Middle frontal gyrus (tissue), 1 donor: ENCODE results near the gene PTPRD.
"Not testable (repeated sequence)": the region's sequence is repeated elsewhere in the genome, so short reads cannot be mapped to it uniquely, and the experiment has no call there.

Experiments used
- DNase-seq: peaks from one replicate; pipeline ENCODE4 v3.0.0-alpha.2; 2015; ENCODE audit warnings: low spot score; ENCODE audit errors: extremely low spot score

Gene PTPRD

DNA sequence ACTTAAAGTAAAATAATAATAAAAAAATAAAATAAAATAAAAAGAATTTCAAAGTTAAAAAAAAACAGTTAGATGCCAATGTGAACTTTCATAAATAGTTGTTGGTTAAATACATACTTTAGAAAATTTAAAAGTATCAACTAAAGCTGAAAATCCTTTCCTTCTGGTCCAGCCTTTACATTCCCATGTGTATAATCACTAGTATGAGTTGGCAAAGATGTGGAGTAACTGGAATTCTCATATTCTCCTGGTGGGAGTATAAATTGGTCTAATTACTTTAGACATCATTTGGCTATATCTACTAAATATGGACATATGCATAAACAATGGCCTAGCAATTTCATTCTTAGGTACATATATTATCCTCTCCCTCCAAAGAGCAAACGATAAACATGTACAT, 619.9 kb downstream of the PTPRD start:
- DNase-seq, result no peak

DNA sequence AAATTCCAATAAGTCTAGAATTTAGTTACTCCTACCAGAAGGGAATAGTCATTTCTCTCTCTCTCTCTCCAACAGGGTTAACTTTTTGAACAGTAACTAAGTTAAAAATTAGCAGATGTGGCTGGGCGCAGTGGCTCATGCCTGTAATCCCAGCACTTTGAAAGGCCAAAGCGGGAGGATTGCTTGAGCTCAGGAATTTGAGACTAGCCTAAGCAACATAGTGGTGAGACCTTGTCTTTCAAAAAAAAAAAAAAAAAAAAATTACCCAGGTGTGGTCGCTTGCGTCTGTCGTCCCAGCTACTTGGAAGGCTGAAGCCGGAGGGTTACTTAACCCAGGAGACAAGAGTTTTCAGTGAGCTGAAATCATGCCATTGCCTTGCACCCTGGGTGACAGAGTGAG, 639.7 kb downstream of the PTPRD start:
- no peak for DNase-seq

DNA sequence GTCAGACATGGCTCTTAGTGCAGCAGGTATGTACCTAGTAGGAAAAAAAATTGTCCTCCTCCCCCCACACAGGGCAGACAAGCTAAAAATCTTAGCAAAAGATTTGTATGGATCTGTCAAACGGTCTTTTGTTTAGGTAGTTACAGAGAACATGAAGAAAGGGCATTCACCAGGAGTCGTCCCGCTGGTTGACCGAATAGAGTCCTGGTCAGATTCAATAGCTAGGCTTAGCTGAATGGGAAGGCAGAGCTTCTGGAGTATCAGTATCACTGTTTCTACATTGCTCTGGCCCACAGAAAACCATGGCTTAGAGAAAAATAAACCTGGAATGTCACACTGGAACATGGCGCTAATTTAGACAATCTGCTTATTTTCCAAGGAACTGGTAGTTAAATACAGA, 642.3 kb downstream of the PTPRD start:
- no peak for DNase-seq

DNA sequence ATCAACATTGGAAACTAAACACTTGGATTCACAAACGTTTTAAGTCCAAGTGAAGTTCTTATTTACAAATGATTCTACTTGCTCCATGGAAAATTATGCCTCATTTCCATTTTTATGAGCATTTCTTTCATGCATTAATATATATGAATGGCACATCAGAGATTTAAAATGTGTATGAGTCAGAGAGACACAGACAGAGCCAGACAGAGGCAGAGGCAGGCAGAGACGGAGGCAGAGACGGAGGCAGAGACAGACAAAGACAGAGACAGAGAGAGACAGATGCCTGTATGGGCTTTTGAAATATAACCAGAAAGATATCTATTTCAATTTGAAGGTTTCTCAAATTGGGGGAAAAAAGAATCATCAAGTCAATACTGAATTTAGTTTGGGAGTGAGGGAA, 649.0 kb downstream of the PTPRD start:
- DNase-seq, result no peak

DNA sequence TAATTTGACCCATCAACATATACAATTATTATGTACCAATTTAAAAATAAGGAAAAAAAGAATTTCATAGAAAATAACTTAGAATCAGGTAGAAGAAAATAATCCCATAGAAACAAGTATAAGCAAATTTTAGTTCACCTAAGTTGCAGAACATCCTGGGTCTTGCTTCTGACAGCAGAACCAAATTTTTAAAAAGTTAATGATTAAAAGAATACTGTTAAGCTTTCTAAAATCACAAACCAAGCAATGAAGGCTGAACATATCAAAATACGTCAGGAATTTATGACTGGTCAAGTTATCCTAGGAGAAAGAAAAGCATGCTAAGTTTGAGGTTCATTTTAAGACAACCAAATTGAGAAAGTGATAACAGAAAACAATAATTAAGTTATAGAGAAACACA, 650.9 kb downstream of the PTPRD start:
- no peak for DNase-seq

DNA sequence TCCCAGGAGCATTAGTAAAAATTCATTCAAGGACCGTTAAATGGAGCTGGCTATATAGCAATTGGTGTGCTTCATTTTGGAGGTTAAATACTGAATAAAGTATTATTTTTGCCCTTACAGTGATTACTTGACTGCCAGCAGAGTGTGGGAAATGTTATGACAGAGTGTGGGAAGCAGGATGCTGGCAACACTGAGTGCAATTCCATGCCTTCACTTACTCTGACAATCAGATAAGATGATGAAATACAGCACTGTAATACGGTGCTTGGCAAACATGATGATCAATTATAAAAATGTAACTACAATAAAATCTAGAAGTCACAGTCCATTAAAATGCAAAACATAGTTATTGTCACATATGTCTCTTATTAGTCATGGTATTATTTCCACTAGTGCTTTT, 651.3 kb downstream of the PTPRD start:
- DNase-seq, result no peak

DNA sequence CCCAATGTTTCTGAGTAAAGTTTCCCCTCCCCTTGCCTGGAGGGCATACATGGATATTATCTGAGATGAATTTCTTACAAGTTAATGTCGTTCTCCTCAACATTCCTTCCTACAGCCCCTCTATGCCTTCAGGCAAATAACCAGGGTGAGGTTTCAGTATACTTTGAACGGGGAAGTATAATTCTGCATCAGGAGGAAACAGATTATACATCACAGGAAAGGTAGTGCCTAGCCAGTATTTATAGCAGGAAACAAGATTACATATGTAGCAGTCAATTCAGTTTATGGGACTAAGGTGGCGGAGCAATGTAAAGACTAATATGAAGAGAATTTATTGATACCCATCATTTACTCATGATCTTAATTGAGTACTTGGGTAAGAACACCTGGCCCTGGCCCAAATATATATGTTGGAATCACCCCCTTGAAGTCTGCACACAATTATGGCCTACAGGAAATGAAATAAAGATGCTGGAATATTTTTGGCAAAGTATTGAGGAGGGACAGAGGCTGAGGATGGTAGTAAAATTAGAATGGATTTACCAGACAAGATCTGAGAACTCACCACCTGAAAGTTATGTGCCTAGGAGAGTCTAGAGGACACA, 661.1 kb downstream of the PTPRD start:
- no peak for DNase-seq

DNA sequence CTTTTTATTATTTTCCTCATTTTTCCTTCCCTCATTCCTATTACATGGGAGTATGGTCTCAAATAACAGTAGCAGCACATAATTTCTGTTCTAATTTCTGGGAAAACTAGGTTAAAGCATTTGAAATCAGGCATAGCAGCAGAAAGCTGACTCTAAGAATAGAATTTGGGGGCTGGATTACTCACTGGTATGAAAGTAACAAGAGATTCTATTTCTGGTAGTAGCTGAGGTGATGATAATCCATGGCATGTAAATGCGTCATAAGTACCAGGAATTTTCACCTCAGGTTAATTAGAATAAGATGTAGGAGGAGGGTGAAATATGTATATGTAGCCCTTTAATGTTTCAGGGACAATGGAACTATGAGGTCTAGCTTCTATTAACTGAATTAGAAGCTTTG, 662.0 kb downstream of the PTPRD start:
- peak; percentile 24 for DNase-seq

DNA sequence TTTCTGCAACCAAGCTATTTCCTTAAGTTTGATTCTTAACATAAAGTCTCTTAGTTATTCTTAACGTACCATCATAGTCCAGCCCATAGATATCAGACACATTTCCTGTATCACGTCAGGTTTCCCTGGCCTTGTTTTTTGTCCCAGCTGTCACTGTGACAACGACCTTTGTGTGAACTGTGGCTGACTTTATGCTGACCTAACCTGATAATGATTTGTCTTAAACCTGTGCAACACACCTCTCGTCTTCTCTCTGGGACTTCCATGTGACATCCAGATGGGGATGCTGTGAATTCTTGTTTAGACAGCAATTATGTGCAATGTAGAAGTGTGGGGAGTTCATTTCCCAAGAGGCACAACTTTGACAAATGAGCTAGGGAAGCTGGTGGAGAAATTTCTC, 662.8 kb downstream of the PTPRD start:
- no peak for DNase-seq

DNA sequence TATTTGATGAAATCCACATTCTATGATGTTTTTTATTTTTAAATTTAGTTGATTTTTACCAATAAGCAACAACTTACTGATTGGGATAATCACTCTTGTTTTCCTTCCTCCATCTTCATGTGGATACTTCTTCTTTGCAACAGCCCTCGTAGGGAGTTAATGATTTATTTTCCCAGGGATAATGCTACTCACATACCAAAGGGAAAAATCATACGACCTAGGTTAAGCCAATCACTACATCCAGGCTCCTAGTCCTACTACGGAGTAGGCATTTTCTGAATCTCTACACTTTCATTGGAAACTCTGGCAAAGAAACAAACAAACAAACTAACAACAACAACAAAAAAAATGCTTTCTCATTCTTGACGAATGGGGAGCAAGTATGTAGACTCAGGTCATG, 663.4 kb downstream of the PTPRD start:
- no peak for DNase-seq

DNA sequence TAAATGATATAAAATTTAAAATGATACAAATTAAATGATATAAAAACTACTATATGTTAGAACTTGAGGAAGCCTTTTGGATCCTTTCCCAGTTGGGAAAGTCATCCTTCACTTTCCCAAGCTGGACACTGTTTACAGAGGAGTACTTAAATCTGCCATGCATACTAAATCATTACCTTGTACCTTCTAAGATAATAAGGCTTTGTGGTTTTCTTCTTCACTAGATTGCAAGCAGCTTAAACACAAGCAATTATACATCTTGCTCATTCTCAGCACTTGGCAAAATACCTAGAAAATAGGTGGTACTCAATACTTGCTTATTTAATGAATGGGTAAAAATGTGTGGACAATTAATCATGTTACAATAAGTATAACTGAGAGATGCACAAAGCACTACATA, 666.8 kb downstream of the PTPRD start:
- no peak for DNase-seq

DNA sequence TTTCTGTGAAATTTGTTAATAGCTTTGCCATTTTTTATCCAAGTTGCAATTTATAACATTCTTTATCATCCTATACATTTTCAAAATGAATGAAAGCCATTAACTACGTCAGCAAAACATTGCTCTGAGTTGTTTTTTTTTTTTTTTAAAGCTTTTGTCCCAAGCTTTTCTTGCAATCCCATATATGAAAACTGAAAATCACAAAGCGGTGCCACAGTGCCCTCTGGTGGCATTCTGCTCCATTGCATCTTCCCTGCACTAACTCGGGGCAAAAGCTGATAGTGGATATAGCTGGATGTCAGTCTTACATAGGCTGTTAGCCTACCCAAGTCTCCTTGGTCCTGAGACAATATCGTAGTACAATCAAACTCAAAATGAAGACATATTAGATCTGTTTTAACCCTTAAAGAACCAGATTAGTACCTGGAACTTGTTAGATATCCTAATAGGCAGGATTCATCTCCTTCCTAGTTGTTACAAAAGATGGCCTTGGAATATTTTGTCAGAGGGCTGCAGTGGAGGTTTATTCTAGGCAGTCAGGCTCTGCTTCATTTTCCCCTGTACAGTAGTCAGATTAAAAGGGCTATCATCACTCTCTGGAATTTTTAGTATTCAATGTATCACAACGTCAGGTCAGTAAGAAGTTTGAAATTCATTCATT, 669.9 kb downstream of the PTPRD start:
- peak; percentile 69 for DNase-seq

DNA sequence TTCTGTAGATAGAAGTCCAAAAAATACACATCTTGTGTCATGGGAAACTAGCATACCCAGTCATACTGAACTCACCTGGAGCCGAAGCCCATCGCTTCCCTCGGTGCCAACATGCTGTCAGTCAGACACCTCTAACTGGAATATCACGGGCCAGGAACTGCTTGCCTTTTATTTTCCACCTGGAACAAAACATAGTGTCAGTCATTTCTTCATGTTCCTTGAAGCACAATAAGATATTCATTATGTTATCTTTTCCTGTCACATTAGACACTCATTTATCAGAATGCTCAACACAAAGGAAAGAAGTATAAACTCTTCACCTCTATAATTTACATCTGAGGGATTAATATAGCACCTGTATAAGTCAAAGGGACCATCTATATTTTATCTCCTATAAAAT, 674.4 kb downstream of the PTPRD start:
- no peak for DNase-seq

DNA sequence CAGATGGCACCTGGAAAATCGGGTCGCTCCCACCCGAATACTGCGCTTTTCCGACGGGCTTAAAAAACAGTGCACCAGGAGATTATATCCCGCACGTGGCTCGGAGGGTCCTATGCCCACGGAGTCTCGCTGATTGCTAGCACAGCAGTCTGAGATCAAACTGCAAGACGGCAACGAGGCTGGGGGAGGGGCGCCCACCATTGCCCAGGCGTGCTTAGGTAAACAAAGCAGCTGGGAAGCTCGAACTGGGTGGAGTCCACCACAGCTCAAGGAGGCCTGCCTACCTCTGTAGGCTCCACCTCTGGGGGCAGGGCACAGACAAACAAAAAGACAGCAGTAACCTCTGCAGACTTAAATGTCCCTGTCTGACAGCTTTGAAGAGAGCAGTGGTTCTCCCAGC, 681.3 kb downstream of the PTPRD start:
- DNase-seq, result not testable (repeated sequence)

DNA sequence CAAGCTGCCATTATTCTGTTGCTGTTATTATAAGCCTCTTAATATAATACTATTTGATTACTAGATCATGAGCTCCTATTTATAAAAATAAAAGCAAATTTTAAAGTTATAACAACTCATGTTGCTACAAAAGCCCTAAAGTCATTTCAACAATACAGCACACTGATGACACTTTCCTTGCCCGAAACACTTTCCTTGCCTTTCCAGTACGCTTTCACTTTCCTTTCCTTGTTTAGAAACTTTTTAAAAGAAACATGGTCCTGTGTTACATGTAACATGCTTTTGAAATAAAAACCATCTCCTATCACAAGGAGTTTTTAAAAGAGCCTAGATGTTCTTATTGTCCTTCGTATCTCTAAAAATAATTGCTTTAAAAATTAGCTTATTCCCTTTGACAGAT, 688.4 kb downstream of the PTPRD start:
- no peak for DNase-seq

DNA sequence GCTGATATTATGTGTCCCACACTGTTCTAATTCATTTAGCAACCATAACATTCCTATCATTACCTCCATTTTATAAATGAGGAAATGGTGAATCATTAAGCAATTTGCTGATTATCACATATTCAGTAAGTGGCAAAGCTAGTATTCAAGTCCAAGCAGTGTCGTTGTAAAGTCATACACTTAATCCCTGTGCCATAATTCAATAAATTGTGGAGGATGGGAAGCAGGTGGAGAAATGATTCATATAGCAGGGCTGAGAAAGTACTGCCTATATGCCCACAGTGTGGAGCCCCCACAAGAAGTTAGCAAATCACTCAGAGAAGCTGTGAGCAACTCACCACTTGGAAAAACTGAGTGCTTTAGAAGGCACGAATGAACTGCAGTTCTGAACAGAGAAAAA, 691.0 kb downstream of the PTPRD start:
- DNase-seq, result no peak

DNA sequence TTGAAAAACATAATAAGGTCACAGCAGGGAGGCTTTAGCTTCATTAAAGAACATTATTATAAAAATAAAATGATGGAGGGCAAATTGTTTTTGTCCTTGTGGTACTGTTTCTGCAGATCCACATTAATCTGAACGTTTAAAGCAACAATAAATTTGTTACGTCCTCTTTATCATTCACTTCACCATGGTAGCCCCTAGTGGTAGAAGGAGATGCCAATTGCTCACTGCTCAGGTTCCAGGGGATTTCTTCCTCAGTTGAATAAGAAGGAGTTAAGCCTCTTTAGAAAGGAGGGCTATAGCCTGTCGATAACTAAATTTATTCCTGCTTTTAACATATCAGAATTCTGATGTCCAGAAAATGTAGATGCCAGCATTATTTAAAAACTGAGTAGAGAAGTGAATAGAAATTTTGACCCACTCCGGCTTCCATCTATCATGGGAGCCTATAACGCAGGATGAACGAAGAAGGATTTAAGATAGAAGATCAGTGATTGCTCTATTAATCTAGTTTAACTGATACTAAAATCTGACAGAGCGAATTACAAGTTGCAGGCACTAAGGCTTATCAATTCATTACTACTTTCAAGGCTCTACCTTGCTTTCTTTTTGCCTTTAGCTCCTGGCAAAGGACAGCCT, 692.3 kb downstream of the PTPRD start:
- DNase-seq, result no peak

DNA sequence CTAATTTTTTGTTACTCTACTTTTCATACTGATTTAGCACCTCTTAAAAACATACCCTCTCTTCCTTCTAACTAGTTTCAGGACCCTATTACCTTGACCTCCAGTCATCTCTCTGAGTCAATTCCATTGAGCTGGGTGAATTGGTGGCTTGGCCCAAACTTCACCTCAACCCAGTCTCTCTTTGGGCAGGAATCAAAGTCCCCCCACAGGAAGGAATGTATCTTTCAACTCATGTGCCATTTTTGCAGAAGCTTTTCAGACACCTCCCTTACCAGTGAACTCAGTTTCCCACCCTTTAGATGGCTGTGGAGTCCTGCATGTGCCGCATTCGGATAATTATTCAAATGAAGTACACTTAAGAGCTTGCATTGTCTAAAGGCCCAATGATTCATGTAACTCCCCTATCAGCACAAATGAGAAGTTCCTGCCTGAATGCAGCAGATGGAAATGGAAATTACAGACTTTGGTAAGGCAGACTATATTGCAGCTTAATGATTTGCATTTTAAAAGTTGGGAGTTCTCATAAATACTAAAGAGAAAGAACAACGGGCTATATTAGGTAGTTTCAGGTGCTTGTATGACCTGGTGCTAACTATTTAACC, 693.5 kb downstream of the PTPRD start:
- DNase-seq, result no peak

DNA sequence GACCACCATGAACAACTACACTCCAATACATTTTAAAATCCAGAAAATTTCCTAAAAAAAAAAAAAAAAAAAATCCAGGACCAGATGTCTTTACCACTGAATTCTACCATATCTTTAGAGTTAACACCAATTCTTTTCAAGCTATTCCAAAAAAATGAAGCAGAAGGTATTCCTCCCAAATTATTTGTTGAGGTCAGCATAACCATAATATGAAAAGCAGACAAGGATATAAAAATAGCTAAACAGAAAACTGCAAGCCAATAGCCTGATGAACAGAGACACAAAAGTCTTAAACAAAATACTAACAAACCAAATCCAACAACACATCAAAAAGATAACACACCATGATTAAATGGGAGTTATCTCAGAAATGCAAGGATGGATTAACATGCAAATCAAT, 695.4 kb downstream of the PTPRD start:
- DNase-seq, result no peak

DNA sequence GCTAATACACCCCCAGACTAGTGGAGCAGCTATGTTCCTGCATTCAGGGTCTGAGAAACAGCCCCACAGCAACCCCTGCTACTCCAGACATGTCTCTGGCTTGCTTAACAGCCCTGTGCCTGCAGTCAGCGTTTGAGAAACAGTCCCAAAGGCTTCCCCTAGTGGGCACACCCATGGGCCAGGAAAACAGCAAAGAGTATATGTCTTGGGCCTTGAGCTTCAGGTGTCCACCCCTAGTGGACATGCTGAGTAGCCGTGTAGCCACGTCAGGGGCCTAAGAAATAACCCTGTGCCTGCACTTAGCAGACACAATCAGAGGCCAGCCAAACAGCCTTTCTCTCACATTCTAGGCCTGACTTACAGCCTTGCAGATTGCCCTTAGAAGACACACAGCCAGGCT, 698.6 kb downstream of the PTPRD start:
- no peak for DNase-seq

DNA sequence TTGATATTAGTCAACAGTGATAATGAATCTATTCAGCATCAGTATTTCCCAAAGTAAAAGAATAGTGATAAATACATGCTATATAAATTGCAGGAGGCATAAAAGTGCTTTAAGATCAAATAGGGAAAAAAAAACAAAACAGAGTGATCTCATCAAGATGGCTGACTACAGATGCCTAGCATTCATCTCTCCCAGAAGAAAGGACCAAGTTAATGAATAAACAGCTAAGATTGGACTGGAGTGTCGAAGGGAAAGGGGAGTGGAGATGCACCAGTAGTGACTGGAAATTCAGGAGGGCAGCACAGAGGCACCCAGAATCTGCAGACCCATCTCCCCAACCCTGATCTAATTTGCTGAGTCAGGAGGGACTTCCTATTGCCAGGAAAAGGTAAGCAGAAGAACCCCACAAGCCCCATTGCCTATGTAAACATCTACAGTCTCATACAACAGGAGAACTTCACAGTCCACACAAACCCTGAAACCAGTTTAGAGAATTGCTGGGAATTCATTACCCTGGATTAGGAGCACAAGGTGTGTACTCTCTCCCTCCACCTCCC, 699.4 kb downstream of the PTPRD start:
- DNase-seq, result no peak

DNA sequence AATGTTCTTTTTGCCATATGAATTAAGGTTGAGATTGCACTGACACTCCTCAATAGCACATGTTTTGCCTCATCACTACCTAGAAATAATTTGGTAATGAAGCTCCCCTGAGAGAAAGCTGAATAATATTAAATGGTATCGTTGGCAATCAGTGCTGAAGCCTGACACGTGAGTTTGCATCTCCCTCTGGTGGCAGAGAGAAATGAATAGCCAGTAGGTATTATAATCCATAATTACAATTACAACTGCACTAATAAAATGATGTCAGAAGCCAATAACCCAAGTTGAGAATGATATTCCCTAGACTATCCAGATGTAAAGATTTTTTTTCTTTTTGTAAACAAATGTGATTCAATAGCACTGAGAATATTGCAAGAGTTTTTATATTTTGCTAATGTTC, 700.3 kb downstream of the PTPRD start:
- DNase-seq, result no peak
